GM12878 (cell line): ENCODE measurements around the gene UQCC5. TPM values are rescaled to one million over a fixed set of nuclear protein-coding genes. Genes with fewer than 3 reads are reported as not detected.

Experiments used
- ATAC-seq: fragments of 200-7000 bp; cut with Tn5 transposase; 3 replicates; pipeline ENCODE4 v1.9.1; 2020; ENCODE audit warnings: mild to moderate bottlenecking, moderate library complexity
- BruUV-seq: library from RNA; stranded (reverse); fragments of 400-500 nt; replicated peaks from 2 replicates; lab custom pipeline; 2021; lab: Mats Ljungman, UMichigan
- CTCF ChIA-PET: fragments of 300-600 bp; sonication (Branson Sonifier 250); formaldehyde crosslinking; extraction: SDS; loops from one replicate; lab custom pipeline; 2021; ENCODE audit warnings: inconsistent platforms; lab: Yijun Ruan, JAX
- POLR2A ChIA-PET: fragments of 350-600 bp; formaldehyde crosslinking; extraction: SDS; loops from one replicate; lab custom pipeline; 2021; ENCODE audit warnings: inconsistent platforms; lab: Charles Lee
- RAD21 ChIA-PET: fragments of 300-600 bp; sonication (Branson Sonifier 250); formaldehyde crosslinking; loops from one replicate; lab custom pipeline; 2023; ENCODE audit warnings: antibody characterized with exemption; ENCODE audit not compliant: unreplicated experiment; lab: Charles Lee
- SMC1A ChIA-PET: fragments of 300-600 bp; sonication (Branson Sonifier 250); formaldehyde crosslinking; loops from one replicate; lab custom pipeline; 2023; ENCODE audit not compliant: unreplicated experiment, uncharacterized antibody; lab: Charles Lee
- DNase-seq: peaks from one replicate; pipeline ENCODE4 v3.0.0-alpha.2; 2011; ENCODE audit warnings: low read depth, low spot score
- FAIRE-seq: peaks from 3 replicates; lab custom pipeline; 2011; peaks lifted over from hg19 to GRCh38; lab: Jason Lieb, UNC
- H2AFZ ChIP-seq: 2 replicates; pipeline ENCODE4 v1.6.0; 2011; ENCODE audit warnings: low read depth, low read length, control low read depth; ENCODE audit not compliant: control insufficient read depth
- H3K27ac ChIP-seq: 2 replicates; pipeline ENCODE4 v1.5.1; 2011; ENCODE audit warnings: control low read depth; ENCODE audit not compliant: control insufficient read depth, insufficient read depth
- H3K27me3 ChIP-seq, 2 experiments: replicated peaks in 1 of 2; 2 replicates each; pipeline versions ENCODE4 v1.6.0 to v1.6.1; 2011; ENCODE audit warnings: low read length in 1 of 2; ENCODE audit not compliant: control insufficient read depth in 2 of 2, insufficient read depth in 2 of 2
- H3K36me3 ChIP-seq, 2 experiments: 2 replicates each; pipeline ENCODE4 v1.5.1; 2011; ENCODE audit warnings: low read length in 1 of 2; ENCODE audit not compliant: control insufficient read depth in 2 of 2, insufficient read depth in 2 of 2
- H3K4me1 ChIP-seq: 2 replicates; pipeline ENCODE4 v1.6.1; 2011; ENCODE audit warnings: mild to moderate bottlenecking, low read length, moderate library complexity, mixed read lengths; ENCODE audit not compliant: control insufficient read depth, insufficient read depth
- H3K4me2 ChIP-seq: 2 replicates; pipeline ENCODE4 v1.6.0; 2011; ENCODE audit warnings: control low read depth; ENCODE audit not compliant: control insufficient read depth, insufficient read depth
- H3K4me3 ChIP-seq: fragments of 200-600 bp; sonication (generic); 2 replicates; pipeline ENCODE4 v1.5.1; 2016
- H3K79me2 ChIP-seq: 2 replicates; pipeline ENCODE4 v1.6.0; 2011; ENCODE audit warnings: low read length; ENCODE audit not compliant: control insufficient read depth, insufficient read depth
- H3K9ac ChIP-seq: 2 replicates; pipeline ENCODE4 v1.8.0; 2011; ENCODE audit warnings: low read length, control low read depth, mixed read lengths; ENCODE audit not compliant: control insufficient read depth, insufficient read depth
- H3K9me3 ChIP-seq: replicated peaks from 3 replicates; pipeline ENCODE4 v1.5.1; 2011; ENCODE audit warnings: mild to moderate bottlenecking, low read length; ENCODE audit not compliant: control insufficient read depth, insufficient read depth
- H4K20me1 ChIP-seq: 2 replicates; pipeline ENCODE4 v1.6.0; 2011; ENCODE audit not compliant: control insufficient read depth, insufficient read depth
- BCL3 ChIP-seq: IDR thresholded peaks from 2 replicates; pipeline ENCODE4 v1.6.1; 2011; ENCODE audit warnings: borderline replicate concordance, low read depth, mild to moderate bottlenecking, moderate library complexity, low read length; ENCODE audit not compliant: insufficient read depth, poor library complexity, severe bottlenecking
- CHD2 ChIP-seq: IDR thresholded peaks from 2 replicates; pipeline ENCODE4 v1.6.1; 2011; ENCODE audit warnings: low read depth, low read length, improper control_type of control experiment, borderline replicate concordance
- E2F4 ChIP-seq: IDR thresholded peaks from 2 replicates; pipeline ENCODE4 v1.6.1; 2012; ENCODE audit warnings: low read depth, low read length, improper control_type of control experiment
- ELK1 ChIP-seq: IDR thresholded peaks from 2 replicates; pipeline ENCODE4 v1.6.1; 2012; ENCODE audit warnings: low read depth, low read length, improper control_type of control experiment
- EP300 ChIP-seq, 2 experiments: fragments of 150-350 bp in 1 of 2; IDR thresholded peaks; 2 replicates each; pipeline ENCODE4 v1.6.1; 2011 to 2012; ENCODE audit warnings: low read depth in 2 of 2, low read length in 2 of 2, borderline replicate concordance in 1 of 2, improper control_type of control experiment in 1 of 2, inconsistent platforms in 1 of 2; ENCODE audit not compliant: control insufficient read depth in 1 of 2
- ESRRA ChIP-seq: IDR thresholded peaks from 2 replicates; pipeline ENCODE4 v1.6.1; 2012; ENCODE audit warnings: mild to moderate bottlenecking, low read length, improper control_type of control experiment
- HSF1 ChIP-seq: fragments of 150-350 bp; IDR thresholded peaks from 2 replicates; pipeline ENCODE4 v1.6.1; 2014; ENCODE audit warnings: mild to moderate bottlenecking, low read depth, low read length
- LARP7 ChIP-seq: fragments of 450-650 bp; IDR thresholded peaks from 2 replicates; pipeline ENCODE4 v1.6.1; 2017; ENCODE audit warnings: mild to moderate bottlenecking
- NFYB ChIP-seq: IDR thresholded peaks from 2 replicates; pipeline ENCODE4 v1.6.1; 2011; ENCODE audit warnings: low read depth, mild to moderate bottlenecking, low read length, improper control_type of control experiment, moderate library complexity; ENCODE audit not compliant: insufficient read depth
- POLR2AphosphoS2 ChIP-seq: IDR thresholded peaks from 2 replicates; pipeline ENCODE4 v1.6.1; 2011; ENCODE audit warnings: low read depth, mild to moderate bottlenecking, low read length, improper control_type of control experiment, moderate library complexity
- SIX5 ChIP-seq: IDR thresholded peaks from 2 replicates; pipeline ENCODE4 v1.6.1; 2011; ENCODE audit warnings: mild to moderate bottlenecking, low read depth, low read length, moderate library complexity; ENCODE audit not compliant: severe bottlenecking
- WRNIP1 ChIP-seq: IDR thresholded peaks from 2 replicates; pipeline ENCODE4 v1.6.1; 2011; ENCODE audit warnings: low read depth, low read length, improper control_type of control experiment, borderline replicate concordance
- WGBS: methylation state at CpG from one replicate; pipeline ENCODE4 v1.1.6; 2016; ENCODE audit warnings: low lambda C conversion rate; ENCODE audit not compliant: insufficient replicate concordance, insufficient coverage; ENCODE audit errors: missing lambda C conversion rate; 5-methylcytosine and 5-hydroxymethylcytosine counted together
- in situ Hi-C: fragments of 300-500 bp; cut with MboI; formaldehyde crosslinking; loops from 9 replicates; pipeline ENCODE4 v1.14.3; 2018; ENCODE audit warnings: mixed read lengths
- intact Hi-C: fragments of 100-400 bp; cut with micrococcal nuclease; formaldehyde crosslinking; loops from one replicate; pipeline ENCODE4 v1.14.2; 2022; ENCODE audit not compliant: unreplicated experiment
- polyA plus RNA-seq, 11 experiments: library from polyadenylated mRNA; depleted of rRNA in 4 of 11; unstranded in 6 of 11; stranded (reverse) in 5 of 11; fragments of >200 nt; fragmentation: Nextera tagmentation in 4 of 11; fragmentation: Illumina TruSeq in 1 of 11; extraction: Ambion mirVana in 4 of 11; extraction: Trizol in 1 of 11; gene quantifications; 1 replicate in 1 of 11; 2 replicates in 10 of 11; pipeline versions ENCODE4 v1.2.1 to v1.2.3, GENCODE V29; 2011 to 2016; ENCODE audit warnings: inconsistent platforms in 2 of 11, missing spikeins in 2 of 11, low read depth in 1 of 11
- total RNA-seq, 4 experiments: library from RNA; depleted of rRNA in 3 of 4; stranded (reverse); fragments of >200 nt in 3 of 4; fragmentation: Illumina TruSeq in 1 of 4; extraction: Trizol in 1 of 4; gene quantifications; 2 replicates each; pipeline versions ENCODE4 v1.2.1 to v1.2.3, GENCODE V29; 2013 to 2021

UQCC5 gene
- total and polyA plus RNA-seq, 10 of the 15 experiments (the other 5 are each of a cell fraction or from before 2014, with no cell fraction given), result 15.1 to 84.8 (median 28.0) TPM

GRCh38 chr3:52502001-52502400 is 34.4 kb upstream of the UQCC5 start (continued):
- TF ChIP-seq EP300 (IDR thresholded peaks at IDR 0.05; ENCODE audit: borderline replicate concordance in 1 of 2, control insufficient read depth in 1 of 2, low read depth in 2 of 2, low read length in 2 of 2) (no peak), SIX5 (no peak), ESRRA (no peak), WRNIP1 (no peak), ELK1 (no peak), CHD2 (no peak), LARP7 (no peak)

GRCh38 chr3:52502808-52503350 is 33.5 kb upstream of the UQCC5 start:
- no peaks in the 10 kb centered on the region for H3K36me3 ChIP-seq
- no peak overlapping the region for H3K9ac ChIP-seq
- no peak for FAIRE-seq
- WGBS, result 58% methylated on average over 11 of the region's 11 CpGs
- H3K27ac ChIP-seq, result no peak overlapping the region
- H4K20me1 ChIP-seq, result no peaks in the 10 kb centered on the region
- H3K4me3 ChIP-seq, result no peak overlapping the region
- H3K9me3 ChIP-seq, result no peaks in the 10 kb centered on the region
- SMC1A ChIA-PET, result no interaction called here
- H3K4me1 ChIP-seq, result no peaks in the 10 kb centered on the region
- POLR2A ChIA-PET, result no interaction called here
- no peaks in the 10 kb centered on the region for H3K27me3 ChIP-seq
- intact Hi-C loops, result no loop called here
- no peaks in the 10 kb centered on the region for H3K79me2 ChIP-seq
- no peak overlapping the region for H2AFZ ChIP-seq
- DNase-seq, result no peak
- CTCF ChIA-PET, result no interaction called here
- in situ Hi-C loops, result no loop called here
- no peak for ATAC-seq
- no peak overlapping the region for H3K4me2 ChIP-seq
- RAD21 ChIA-PET, result no interaction called here
- BruUV-seq, result no TSS peak
- TF ChIP-seq HSF1 (no peak), E2F4 (no peak), POLR2AphosphoS2 (no peak), NFYB (no peak), SIX5 (no peak), ESRRA (no peak), BCL3 (no peak)
